CD4-positive, alpha-beta T cell treated with Interleukin-17A for 1 hour (primary cell): ENCODE data around the gene HLA-DOB.

ENCODE experiments used
- DNase-seq: peaks from one replicate; pipeline ENCODE4 v3.0.0-alpha.2; 2020

Gene HLA-DOB

DNA sequence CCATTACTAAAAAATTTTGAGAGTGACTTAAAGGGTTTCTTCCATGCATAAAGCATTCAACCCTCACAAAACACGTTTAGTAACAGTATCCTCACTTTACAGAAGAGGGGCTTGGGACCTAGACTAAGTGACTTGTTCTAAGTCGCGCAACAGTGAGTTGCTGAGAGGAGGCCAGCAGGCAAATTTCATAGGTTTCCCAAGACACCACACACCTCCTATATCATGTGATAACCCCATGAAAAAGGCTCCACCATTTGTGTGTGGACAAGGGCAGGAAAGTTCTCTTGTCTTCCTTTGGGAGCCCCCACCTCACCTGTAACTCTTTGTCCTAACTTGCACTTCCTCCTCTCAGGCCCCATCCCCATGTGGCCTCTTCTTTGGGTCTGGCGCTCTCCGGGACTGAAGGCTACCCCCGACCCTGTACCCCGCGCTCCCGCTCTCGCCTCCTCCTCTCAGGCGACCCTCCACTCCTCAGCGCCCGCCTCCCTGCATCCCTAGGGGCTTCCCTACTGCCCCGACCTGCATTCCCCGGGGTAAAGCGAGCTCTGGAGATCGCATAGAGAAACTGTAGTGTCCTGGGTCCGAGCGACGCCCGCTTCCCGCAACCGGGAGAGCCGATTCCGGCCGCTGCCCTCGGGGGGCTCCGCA lies 26.7 kb upstream of the HLA-DOB start:
- no peak for DNase-seq

GRCh38 chr6:32842690-32843089 lies 25.9 kb upstream of the HLA-DOB start:
- no peak for DNase-seq

DNA sequence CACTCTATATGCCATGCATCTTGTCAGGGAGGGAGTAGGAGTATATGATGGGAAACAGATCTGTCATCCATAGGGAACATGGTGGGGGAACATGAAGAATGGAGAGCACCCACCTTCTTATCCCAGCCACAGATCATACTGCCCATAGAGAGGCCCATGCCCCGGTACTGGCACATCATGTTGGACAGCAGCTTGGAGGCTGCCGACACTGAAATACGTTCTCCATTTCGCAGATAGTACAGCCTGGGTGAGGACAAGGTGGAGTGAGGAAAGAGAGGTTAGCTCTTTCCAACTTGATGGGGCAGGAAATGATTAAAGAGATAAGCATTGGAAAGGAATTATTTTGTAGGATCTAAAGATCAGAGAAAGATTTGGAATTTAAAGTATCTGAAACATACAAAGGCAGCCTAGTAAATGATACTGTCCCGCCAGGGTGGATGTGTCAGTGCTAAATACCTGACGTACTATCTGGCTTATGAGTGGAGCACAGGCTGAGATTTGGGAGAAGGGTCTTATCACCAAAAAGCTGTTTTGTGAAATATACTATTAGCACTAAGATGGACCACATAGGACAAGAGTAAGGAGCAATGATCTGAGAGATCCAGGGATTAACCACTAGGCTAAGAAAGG lies 25.3 kb upstream of the HLA-DOB start:
- DNase-seq = no peak

- peak; percentile 59 for DNase-seq
These were observed 23.9 kb upstream of the HLA-DOB start for GRCh38 chr6:32840604-32841246.

GRCh38 chr6:32839356-32839755 lies 22.6 kb upstream of the HLA-DOB start:
- DNase-seq = no peak

- DNase-seq = peak; percentile 98
These were observed 21.5 kb upstream of the HLA-DOB start, which contains the start of gene TAP2 for GRCh38 chr6:32838114-32838958. TAP2 (minus strand) TSS chr6:32838739; CDS start chr6:32838233, 506 bp downstream.

DNA sequence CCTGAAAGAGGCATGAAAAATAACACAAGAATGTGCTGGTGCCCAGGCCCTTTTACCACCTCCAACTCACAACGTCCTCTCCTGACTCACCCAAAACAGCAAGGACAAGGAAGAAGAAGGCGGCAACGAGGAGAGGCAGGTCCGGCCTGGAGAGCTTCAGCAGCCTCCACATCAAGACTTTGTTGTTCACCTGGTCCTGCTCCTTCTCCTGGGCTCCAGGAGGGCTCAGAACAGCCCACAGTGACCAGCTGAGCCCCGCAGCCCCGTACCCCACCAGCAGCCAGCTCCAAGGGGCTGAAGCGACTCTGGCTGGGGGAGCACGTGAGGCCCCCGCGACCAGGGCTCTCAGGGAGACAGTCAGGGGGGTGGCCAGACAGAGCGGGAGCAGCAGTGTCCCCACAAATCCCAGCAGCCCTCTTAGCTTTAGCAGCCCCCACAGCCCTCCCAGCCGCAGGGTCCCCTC lies 20.9 kb upstream of the HLA-DOB start:
- no peak for DNase-seq

DNA sequence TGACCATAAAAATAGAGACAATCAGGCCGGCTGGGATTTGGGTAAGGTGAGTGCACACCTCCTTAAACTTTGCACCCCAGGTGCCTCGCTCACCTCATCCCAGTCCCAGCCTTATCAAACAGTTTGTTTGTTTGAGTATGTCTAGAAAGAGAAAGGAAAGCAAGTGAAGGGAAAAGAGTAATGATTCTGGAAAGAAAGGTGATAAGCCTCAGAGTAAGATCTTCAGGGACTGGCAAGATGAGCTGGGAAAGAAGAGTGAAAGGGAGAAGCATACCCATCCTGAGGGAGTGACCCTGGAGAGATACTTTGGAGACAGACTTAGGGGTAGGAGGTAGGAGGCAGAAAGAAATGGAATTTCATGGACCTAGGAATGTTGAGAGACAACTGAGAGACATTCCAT lies 20.1 kb upstream of the HLA-DOB start:
- DNase-seq = no peak

DNA sequence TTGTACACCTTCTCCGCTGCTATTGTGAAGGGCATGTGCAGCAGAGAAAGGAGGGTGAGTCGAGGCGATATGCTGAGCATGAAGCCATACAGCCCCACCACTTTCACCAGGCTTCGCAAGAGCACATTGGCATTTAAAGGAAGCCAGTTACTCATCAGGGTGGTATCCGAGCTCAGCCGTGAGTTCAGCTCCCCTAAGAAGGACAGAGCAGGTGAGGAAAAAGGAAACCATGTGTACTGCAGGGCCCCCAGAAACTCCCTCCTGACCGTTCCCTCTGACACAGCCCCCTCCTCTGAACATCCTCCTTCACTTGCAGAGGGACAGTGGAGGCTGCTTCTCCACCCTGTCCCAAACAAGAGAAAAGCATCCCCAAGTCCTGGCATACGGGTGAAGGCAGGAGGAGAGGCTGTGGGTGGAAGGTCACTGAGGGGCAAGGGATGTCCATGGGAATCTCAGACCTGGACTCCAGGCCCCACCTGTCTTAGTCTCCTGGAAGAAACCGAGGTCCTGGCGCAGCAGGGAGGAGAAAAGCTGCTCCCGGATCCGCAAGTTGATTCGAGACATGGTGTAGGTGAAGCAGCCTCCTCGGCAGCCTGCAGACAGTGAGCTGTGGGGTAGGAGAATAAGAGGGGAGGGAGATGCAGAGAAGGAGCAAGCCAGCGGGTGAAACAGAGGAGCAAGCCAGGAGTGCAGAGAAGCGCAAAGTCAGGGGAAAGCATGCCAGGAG lies 18.5 kb upstream of the HLA-DOB start:
- DNase-seq = no peak

GRCh38 chr6:32833664-32834063 lies 16.9 kb upstream of the HLA-DOB start:
- DNase-seq = no peak

DNA sequence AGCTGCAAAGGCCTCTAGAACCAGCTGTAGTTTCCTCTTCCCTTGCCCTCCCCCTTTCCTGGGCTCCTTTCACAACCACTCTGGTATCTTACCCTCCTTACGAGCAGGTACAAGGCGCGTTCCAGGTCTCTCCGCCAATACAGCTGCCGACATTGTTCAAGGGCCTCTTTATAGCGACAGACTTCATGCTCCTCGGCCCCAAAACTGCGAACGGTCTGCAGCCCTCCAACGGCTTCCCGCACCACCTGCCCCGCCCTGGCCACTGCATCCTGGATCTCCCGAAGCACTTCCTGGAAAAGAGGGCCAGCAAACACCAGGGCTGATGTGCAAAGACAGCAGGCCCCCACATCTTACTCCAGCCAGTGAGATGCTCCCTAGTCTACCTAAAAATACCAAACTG lies 15.7 kb upstream of the HLA-DOB start:
- DNase-seq = no peak

GRCh38 chr6:32830936-32831335 lies 14.1 kb upstream of the HLA-DOB start:
- no peak for DNase-seq

DNA sequence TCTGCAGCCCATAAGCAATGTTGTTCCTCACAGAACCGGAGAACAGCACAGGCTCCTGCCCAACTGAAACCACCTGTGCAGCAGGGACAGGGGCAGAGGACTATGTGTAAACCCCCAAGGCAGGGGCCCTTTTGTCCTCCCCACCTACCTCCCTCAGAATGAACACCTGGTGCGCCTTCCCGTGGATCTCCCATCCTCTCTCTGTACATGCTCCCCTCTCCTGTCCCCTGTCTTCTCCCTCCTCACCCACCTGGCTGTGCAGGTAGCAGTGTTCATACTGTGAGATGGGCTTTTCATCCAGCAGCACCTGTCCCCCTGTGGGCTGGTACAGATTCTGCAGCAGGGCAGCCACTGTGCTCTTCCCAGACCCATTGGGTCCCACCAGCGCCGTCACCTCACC lies 13.2 kb upstream of the HLA-DOB start:
- no peak for DNase-seq

- DNase-seq = no peak
These were observed 12.7 kb upstream of the HLA-DOB start for GRCh38 chr6:32829495-32829894.

DNA sequence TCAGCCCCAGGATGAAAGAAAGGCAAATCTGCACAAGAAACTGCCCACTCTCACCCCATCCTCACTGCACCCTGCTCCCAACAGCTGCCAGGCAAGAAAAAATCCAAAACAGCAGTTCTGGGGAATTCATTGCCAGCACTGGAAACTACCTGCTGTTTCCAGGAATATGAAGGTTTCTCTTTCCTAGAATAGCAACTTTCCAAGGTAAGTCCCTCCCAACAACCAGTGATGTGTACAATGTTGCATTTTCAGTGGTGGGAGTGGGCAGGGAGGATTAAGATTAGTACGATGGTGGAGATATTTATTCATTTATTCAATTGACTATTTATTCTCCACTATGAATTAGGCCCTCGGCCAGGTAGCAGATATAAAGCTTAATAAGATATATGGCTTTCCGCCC lies 10.2 kb upstream of the HLA-DOB start:
- DNase-seq = no peak

DNA sequence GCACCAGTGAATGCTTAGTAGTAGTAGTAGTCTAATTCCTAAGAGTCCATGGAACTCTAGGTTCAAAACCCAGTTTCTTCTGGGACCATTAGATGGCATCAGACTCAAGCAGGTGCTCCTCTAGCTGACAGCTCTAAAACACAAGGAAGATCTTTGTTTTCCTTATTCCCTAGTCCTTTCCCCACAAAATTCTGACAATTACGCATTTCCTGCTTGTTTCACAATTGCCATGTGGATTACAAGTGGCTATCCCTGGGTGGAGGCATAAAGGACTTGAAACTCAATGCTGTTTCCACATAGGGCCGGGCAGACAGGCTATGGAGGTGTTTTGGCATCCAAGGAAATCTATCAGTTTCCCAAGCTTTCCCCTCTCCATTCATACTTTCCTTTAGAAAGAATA lies 9.2 kb upstream of the HLA-DOB start:
- DNase-seq = no peak

DNA sequence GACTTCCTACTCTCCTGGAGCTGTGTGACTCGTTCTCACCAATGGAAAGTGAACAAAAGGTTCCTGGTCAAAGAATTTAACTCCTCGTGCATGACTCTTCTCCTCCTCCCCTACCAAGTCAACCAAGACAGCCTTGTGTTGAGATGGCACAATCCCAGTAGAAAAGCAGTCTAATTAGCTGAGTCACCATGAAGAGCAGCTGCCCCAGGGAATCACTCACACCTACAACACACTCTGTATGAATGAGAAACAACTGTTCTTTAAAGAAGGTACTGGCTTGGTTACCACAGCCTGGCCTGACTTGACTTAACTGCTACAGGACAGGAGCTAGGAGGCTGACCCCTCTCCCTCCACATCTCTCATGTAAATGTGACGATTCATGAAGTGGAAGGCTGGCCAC lies 2.9 kb upstream of the HLA-DOB start:
- no peak for DNase-seq

- DNase-seq = no peak
These were observed 2.1 kb upstream of the HLA-DOB start for GRCh38 chr6:32818867-32819266.

GRCh38 chr6:32815996-32816395 lies 806 bp downstream of the HLA-DOB start:
- no peak for DNase-seq

GRCh38 chr6:32815115-32815514 lies 1.7 kb downstream of the HLA-DOB start:
- DNase-seq = no peak

DNA sequence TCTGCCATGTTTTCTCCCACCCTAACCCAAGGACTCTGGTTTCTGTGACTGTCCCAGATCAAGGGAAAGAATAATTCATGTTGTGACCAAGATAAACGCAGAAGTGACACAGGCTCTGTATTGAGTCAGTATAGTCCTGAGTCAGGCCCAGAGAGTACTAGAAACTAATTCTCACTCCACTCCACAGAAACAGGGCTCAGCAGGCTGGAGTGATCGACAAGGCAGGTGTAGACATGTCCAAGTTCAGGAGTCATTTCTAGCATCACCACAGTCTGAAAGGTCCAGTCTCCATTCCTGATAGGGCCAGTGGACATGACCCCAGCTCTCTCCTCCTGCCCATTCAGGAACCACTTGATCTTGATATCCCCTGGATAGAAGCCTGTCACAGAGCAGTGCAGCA lies 2.7 kb downstream of the HLA-DOB start:
- DNase-seq = no peak

DNA sequence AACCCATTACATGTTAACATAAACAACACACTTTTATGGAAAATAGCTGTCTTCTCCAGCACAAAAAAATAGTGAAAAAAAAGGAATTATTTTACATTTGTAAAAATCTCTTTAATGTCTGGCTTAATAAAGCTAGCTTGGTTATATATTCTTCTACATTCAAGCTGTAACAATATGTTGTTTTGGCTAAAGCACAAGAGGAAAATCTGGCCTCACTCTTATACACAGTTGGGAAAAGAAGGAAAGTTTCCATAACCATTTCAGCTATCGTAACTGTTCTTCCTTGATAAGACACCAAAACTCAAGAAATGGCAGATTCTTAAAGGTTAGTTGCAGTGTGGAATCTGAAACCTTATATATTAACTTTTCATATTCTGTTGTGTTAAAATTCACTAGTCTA lies 7.6 kb downstream of the HLA-DOB start:
- DNase-seq = no peak
